Colonic mucosa (tissue), 4 donors: Measurements from ENCODE around the gene RAD51B. TPM values are rescaled to one million over a fixed set of nuclear protein-coding genes. Genes with fewer than 3 reads are reported as not detected.
A peak's percentile ranks its signal among the peaks of the same experiment; 100 is the strongest.

Source experiments
- DNase-seq: peaks from one replicate; pipeline ENCODE4 v3.0.0-alpha.2; 2020
- H3K27ac ChIP-seq: fragments of 200-600 bp; one replicate; pipeline ENCODE4 v1.8.0; 2021
- H3K27me3 ChIP-seq: fragments of 200-600 bp; one replicate; pipeline ENCODE4 v1.8.0; 2021
- H3K36me3 ChIP-seq: fragments of 200-600 bp; one replicate; pipeline ENCODE4 v1.8.0; 2021
- H3K4me1 ChIP-seq: fragments of 200-600 bp; one replicate; pipeline ENCODE4 v1.8.0; 2021; ENCODE audit warnings: mild to moderate bottlenecking
- H3K4me3 ChIP-seq: fragments of 200-600 bp; one replicate; pipeline ENCODE4 v1.8.0; 2021
- H3K9ac ChIP-seq, 2 donors: one replicate each; pipeline ENCODE4 v1.7.0; 2013; ENCODE audit warnings: control low read depth in 2 of 2, low read depth in 2 of 2, low read length in 2 of 2
- H3K9me3 ChIP-seq: fragments of 200-600 bp; one replicate; pipeline ENCODE4 v1.8.0; 2021
- CTCF ChIP-seq: fragments of 200-600 bp; IDR thresholded peaks from one replicate; pipeline ENCODE4 v1.8.0; 2022; ENCODE audit warnings: antibody characterized with exemption, mild to moderate bottlenecking
- intact Hi-C: fragments of 100-400 bp; cut with DNase I; formaldehyde crosslinking; loops from one replicate; pipeline ENCODE4 v1.14.1; 2022
- total RNA-seq, 2 donors: library from RNA; stranded (reverse); fragmentation: NEBNext Ultra II Directional in 1 of 2; extraction: Animal tissue kit (Norgen Biotek cat#: 25700) in 1 of 2; gene quantifications; one replicate each; pipeline ENCODE4 v1.2.1, GENCODE V29; 2021
- donor health status: healthy.
- donor health status: DM: no; HTN: no; CAD: no.
- donor health status: DM: no; HTN: no; CAD: no.

RAD51B gene
- total RNA-seq, 2 donors from 2014 or later: 12.7 to 22.0 TPM

GRCh38 chr14:68307790-68308168, 488.2 kb downstream of the RAD51B start:
- H3K36me3 ChIP-seq: no peaks in the 10 kb centered on the region
- H3K27ac ChIP-seq: peak overlapping the region; percentile 56
- intact Hi-C loops: loop anchor here (10.0 kb wide), 1 partner anchor 53 kb away; no protein-coding TSS in a partner anchor
- no peaks in the 10 kb centered on the region for H3K9me3 ChIP-seq
- H3K9ac ChIP-seq: peak overlapping the region in 1 of 2 donors; percentile 43
- no peaks in the 10 kb centered on the region for H3K27me3 ChIP-seq
- peaks cover 3% of the 10 kb centered on the region for H3K4me1 ChIP-seq
- no peak for DNase-seq
- H3K4me3 ChIP-seq: no peak overlapping the region
- TF ChIP-seq CTCF: no peak

GRCh38 chr14:68308726-68309520, 489.3 kb downstream of the RAD51B start:
- TF ChIP-seq CTCF: no peak
- Histone ChIP-seq H3K4me3 (no peak overlapping the region), H3K27me3 (no peaks in the 10 kb centered on the region), H3K9ac (no peak overlapping the region), H3K36me3 (no peaks in the 10 kb centered on the region), H3K9me3 (no peaks in the 10 kb centered on the region), H3K4me1 (peaks cover 3% of the 10 kb centered on the region), H3K27ac (no peak overlapping the region)
- no peak for DNase-seq
- intact Hi-C loops: loop anchor here (10.0 kb wide), 1 partner anchor 54 kb away; no protein-coding TSS in a partner anchor

GRCh38 chr14:68309616-68310015, 490.0 kb downstream of the RAD51B start:
- DNase-seq: no peak
- no peak overlapping the region for H3K27ac ChIP-seq
- no peak for TF ChIP-seq CTCF

GRCh38 chr14:68312300-68312699, 492.7 kb downstream of the RAD51B start:
- H3K36me3 ChIP-seq: no peaks in the 10 kb centered on the region
- H3K27ac ChIP-seq: no peak overlapping the region
- H3K27me3 ChIP-seq: no peaks in the 10 kb centered on the region
- H3K4me1 ChIP-seq: peaks cover 3% of the 10 kb centered on the region
- no peak for TF ChIP-seq CTCF
- intact Hi-C loops: no loop called here
- no peak overlapping the region for H3K4me3 ChIP-seq
- H3K9me3 ChIP-seq: no peaks in the 10 kb centered on the region
- no peak for DNase-seq
- no peak overlapping the region for H3K9ac ChIP-seq

More at GRCh38 chr14:68309616-68310015, 490.0 kb downstream of the RAD51B start:
- Histone ChIP-seq H3K4me3 (no peak overlapping the region), H3K4me1 (peaks cover 3% of the 10 kb centered on the region), H3K9ac (no peak overlapping the region), H3K9me3 (no peaks in the 10 kb centered on the region), H3K27me3 (no peaks in the 10 kb centered on the region), H3K36me3 (no peaks in the 10 kb centered on the region)
- intact Hi-C loops: loop anchor here (10.0 kb wide), 1 partner anchor 55 kb away; no protein-coding TSS in a partner anchor

GRCh38 chr14:68312884-68313610, 493.5 kb downstream of the RAD51B start:
- Histone ChIP-seq H3K4me3 (no peak overlapping the region), H3K9ac (no peak overlapping the region), H3K9me3 (no peaks in the 10 kb centered on the region), H3K27ac (no peak overlapping the region), H3K4me1 (no peaks in the 10 kb centered on the region), H3K36me3 (no peaks in the 10 kb centered on the region), H3K27me3 (no peaks in the 10 kb centered on the region)
- intact Hi-C loops: no loop called here
- DNase-seq: no peak
- no peak for TF ChIP-seq CTCF
